GM10266 (cell line): ENCODE measurements around the gene OR52B6.
"Not testable (repeated sequence)": the region's sequence is repeated elsewhere in the genome, so short reads cannot be mapped to it uniquely, and the experiment has no call there.

Experiments
- DNase-seq: peaks from one replicate; pipeline ENCODE4 v3.0.0; 2012; ENCODE audit errors: extremely low spot score
- CTCF ChIP-seq: IDR thresholded peaks from 2 replicates; pipeline ENCODE4 v1.5.1; 2012; ENCODE audit warnings: mild to moderate bottlenecking, low read depth; ENCODE audit not compliant: control insufficient read depth, insufficient read depth; ENCODE audit errors: missing control alignments

The OR52B6 gene

DNA sequence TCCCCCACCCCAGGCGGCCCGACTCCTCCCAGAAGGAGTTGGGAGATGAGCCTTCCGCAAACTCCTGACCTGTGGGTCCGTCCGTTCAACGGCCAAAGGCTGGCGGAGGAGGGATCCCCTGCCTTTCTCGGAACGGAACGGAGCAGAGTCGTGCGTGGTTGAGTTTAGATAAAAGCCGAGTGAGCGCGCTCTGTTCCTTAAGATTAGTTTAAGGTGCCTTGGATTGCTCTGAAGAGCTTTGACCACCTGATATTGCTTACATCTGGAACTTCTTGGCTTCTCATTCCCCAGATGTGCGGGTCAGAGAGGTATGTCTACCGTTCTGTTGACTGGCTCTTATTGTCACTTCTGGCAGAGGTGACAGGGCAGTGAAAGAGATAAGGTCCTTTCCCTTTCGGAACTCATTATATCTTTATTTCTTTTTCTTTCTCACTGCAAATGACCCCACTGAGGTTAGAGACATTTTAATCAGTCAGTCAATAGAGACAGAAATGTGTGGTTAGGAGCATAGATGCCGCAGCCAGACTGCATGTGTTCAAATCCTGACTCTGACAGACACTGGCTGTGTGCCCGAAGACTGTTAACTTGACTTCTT lies 16.0 kb downstream of the OR52B6 start, which contains the start of gene TRIM6:
TSS of gene TRIM6 (plus strand) at position 31 of the 595 bp plus-strand sequence. CDS start at position 292, 261 bp downstream.
- TF ChIP-seq CTCF = no peak
- peak; percentile 43 for DNase-seq

- no peak for TF ChIP-seq CTCF
- DNase-seq = no peak
Observed at GRCh38 chr11:5597953-5598352, 17.3 kb downstream of the OR52B6 start.

DNA sequence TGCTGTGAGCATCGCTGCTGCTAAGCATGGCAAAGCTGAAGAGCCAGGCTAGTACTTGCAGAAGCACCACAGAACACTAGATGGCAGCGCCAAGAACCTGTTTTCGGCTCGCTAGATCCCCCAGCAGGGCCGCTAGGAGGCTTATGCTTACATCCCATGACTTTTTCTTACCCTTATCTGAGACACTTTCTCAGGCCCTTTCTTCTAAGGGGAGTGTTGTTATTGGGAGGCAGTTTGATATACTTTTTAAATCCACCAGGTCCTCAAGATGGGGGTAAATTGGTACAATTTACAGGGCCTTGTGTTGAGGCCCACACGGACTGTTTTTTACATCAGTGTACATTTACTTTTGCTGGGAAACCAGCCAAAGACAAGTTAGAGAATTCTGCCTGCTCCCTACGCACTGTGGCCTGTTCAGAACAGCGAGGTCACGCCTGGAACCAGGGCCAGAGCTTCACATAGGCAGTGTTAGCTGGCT lies 19.7 kb downstream of the OR52B6 start:
- DNase-seq = peak; percentile 79
- TF ChIP-seq CTCF = peak; percentile 82

GRCh38 chr11:5602791-5603190 lies 22.1 kb downstream of the OR52B6 start:
- not testable (repeated sequence) for DNase-seq

GRCh38 chr11:5603326-5603725 lies 22.6 kb downstream of the OR52B6 start:
- no peak for TF ChIP-seq CTCF
- no peak for DNase-seq

DNA sequence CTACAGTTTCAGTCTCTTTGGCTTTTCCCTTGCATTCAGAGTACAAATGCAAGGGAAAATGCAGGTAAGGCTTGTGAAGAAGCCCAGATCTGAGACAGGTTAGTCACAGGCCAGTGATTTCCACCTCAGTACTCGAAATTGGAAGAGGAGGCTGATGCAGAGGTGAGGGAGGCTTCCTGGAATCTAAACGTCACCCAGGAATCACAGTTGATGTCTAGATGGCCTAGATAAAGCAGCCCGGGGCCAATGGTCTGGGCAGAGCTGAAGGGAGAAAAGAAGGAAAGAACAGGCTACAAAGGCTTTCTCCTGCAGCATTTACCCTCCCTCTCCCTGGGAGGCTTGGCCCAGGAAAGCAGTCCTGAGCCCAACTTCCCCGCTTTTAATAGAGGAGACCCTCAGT lies 24.2 kb downstream of the OR52B6 start:
- no peak for TF ChIP-seq CTCF
- DNase-seq = no peak

- DNase-seq = no peak
- TF ChIP-seq CTCF = peak; percentile 4
Observed at GRCh38 chr11:5605849-5606248, 25.2 kb downstream of the OR52B6 start.

- no peak for DNase-seq
- no peak for TF ChIP-seq CTCF
Observed at GRCh38 chr11:5608808-5609207, 28.1 kb downstream of the OR52B6 start.
